GM21423 (cell line): ENCODE results near the gene LRP1.

Source experiments
- ATAC-seq: cut with Tn5 transposase; IDR thresholded peaks from one replicate; pipeline ENCODE4 v1.9.1; 2021; ENCODE audit warnings: mild to moderate bottlenecking, moderate library complexity; ENCODE audit not compliant: unreplicated experiment

Gene LRP1

GRCh38 chr12:57127726-57128518, at the start of gene LRP1:
TSS of gene LRP1 (plus strand) at chr12:57128483. CDS start at chr12:57128965, 482 bp downstream.
- no peak for ATAC-seq

- ATAC-seq = peak; percentile 96
Measured at GRCh38 chr12:57078519-57079404, 49.5 kb upstream of the LRP1 start, which contains the start of gene NEMP1. TSS of gene NEMP1 (minus strand) at chr12:57078791. CDS start at chr12:57078745, 46 bp downstream.

- ATAC-seq = no peak
Measured at GRCh38 chr12:57079821-57080220, 48.5 kb upstream of the LRP1 start.

GRCh38 chr12:57080855-57081254, 47.4 kb upstream of the LRP1 start:
- ATAC-seq = no peak

- no peak for ATAC-seq
Measured at GRCh38 chr12:57085999-57086492, 42.2 kb upstream of the LRP1 start.

GRCh38 chr12:57086493-57087009, 41.7 kb upstream of the LRP1 start:
- ATAC-seq = no peak

GRCh38 chr12:57087010-57087690, 41.1 kb upstream of the LRP1 start:
- ATAC-seq = peak; percentile 20

GRCh38 chr12:57087691-57088353, 40.5 kb upstream of the LRP1 start:
- peak; percentile 29 for ATAC-seq

- ATAC-seq = peak; percentile 61
Measured at GRCh38 chr12:57088354-57089270, 39.7 kb upstream of the LRP1 start, which contains the start of gene NAB2. TSS of gene NAB2 (plus strand) at chr12:57089114. CDS start at chr12:57089272, 158 bp downstream.

GRCh38 chr12:57089271-57090245, 38.7 kb upstream of the LRP1 start:
- no peak for ATAC-seq

- ATAC-seq = no peak
Measured at GRCh38 chr12:57090490-57090889, 37.8 kb upstream of the LRP1 start.

GRCh38 chr12:57090924-57091637, 37.2 kb upstream of the LRP1 start:
- ATAC-seq = no peak

GRCh38 chr12:57091638-57092528, 36.4 kb upstream of the LRP1 start:
- no peak for ATAC-seq

GRCh38 chr12:57092529-57092862, 35.8 kb upstream of the LRP1 start:
- no peak for ATAC-seq

GRCh38 chr12:57092876-57093414, 35.3 kb upstream of the LRP1 start:
- ATAC-seq = no peak
